Thymus (tissue), 11 donors: Measurements from ENCODE around the gene HOXA9. TPM values are rescaled to one million over a fixed set of nuclear protein-coding genes. Genes with fewer than 3 reads are reported as not detected.

ENCODE experiments used
- DNase-seq, 9 donors: peaks; one replicate each; pipeline ENCODE4 v3.0.0-alpha.2; 2013; ENCODE audit warnings: low spot score in 9 of 9, low read depth in 6 of 9, missing footprints in 1 of 9
- H3K27ac ChIP-seq, 2 donors: one replicate each; pipeline ENCODE4 v1.5.1; 2013; ENCODE audit warnings: control low read depth in 1 of 2, low read depth in 1 of 2, low read length in 1 of 2, mild to moderate bottlenecking in 1 of 2, moderate library complexity in 1 of 2
- H3K27me3 ChIP-seq, 2 donors: one replicate each; pipeline ENCODE4 v1.5.1; 2013; ENCODE audit warnings: low read length in 1 of 2; ENCODE audit not compliant: control insufficient read depth in 2 of 2, insufficient read depth in 1 of 2
- H3K36me3 ChIP-seq, 2 donors: one replicate each; pipeline ENCODE4 v1.5.1; 2013; ENCODE audit warnings: low read length in 1 of 2, mild to moderate bottlenecking in 1 of 2, moderate library complexity in 1 of 2; ENCODE audit not compliant: control insufficient read depth in 2 of 2, insufficient read depth in 2 of 2
- H3K4me1 ChIP-seq, 2 donors: one replicate each; pipeline ENCODE4 v1.5.1; 2013; ENCODE audit warnings: low read length in 2 of 2; ENCODE audit not compliant: control insufficient read depth in 2 of 2, insufficient read depth in 2 of 2
- H3K4me3 ChIP-seq, 2 donors: one replicate each; pipeline ENCODE4 v1.5.1; 2013; ENCODE audit warnings: low read length in 2 of 2, control low read depth in 1 of 2, mild to moderate bottlenecking in 1 of 2
- H3K9me3 ChIP-seq, 2 donors: one replicate each; pipeline ENCODE4 v1.5.1; 2013; ENCODE audit warnings: low read length in 1 of 2, mild to moderate bottlenecking in 1 of 2; ENCODE audit not compliant: control insufficient read depth in 2 of 2, insufficient read depth in 1 of 2
- WGBS: extraction: QIAGEN DNeasy Blood & Tissue Kit; methylation state at CpG from one replicate; pipeline ENCODE4 v1.1.7; 2013; 5-methylcytosine and 5-hydroxymethylcytosine counted together
- polyA plus RNA-seq: library from polyadenylated mRNA; stranded (reverse); fragments of 200-250 nt; gene quantifications from one replicate; pipeline ENCODE4 v1.2.3, GENCODE V29; 2013
- total RNA-seq: library from RNA; stranded (reverse); fragments of 120-200 nt; gene quantifications from one replicate; pipeline ENCODE4 v1.2.4, GENCODE V29; 2013
- donor health status: healthy.

Gene HOXA9
- total and polyA plus RNA-seq, 2 donors: 1.5 to 4.9 TPM

DNA sequence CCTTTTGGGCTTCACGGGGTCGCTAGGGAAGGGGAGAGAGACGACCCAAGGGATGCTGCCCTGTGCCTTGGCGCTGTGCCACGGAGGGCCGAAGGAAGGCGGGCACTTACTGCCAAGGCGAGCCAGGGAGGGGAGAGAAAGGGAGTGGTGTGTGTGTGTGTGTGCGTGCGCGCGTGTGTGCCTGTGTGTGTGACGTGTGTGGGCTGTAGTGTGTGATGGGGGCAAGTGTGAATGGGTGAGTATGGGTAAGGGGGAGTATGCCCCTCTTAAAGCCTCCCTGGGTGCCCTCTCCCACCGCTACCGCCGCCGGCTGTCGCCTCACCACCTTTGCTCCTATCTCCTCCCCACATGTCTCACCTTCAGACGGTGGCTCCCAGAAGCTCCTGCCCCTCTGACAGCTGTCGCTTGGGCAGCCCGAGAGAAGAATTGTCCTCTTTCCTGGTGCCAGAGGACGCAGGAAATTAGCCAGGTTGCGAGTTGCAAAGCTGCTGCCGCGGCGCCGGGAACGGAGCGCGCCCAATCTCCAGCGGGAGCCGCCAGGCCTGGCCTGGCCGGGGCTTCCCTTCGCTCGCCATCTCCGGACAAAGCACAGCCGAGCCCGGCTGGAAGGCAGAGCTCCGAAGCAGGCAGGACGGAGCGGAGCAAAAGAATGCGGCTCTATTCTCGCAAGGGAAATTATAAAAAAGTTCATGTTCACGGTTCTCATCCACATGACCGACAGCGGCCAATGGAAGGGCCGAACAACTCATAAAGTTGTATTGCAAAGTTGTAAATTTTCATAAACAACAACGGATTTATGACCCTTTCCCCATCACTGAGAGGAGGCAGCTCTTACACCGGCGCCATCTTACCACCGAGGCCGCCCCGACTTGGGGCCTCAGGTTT is 13.2 kb downstream of the HOXA9 start, which contains the start of gene HOXA3:
HOXA3 (minus strand) TSS at position 653 of the 885 bp plus-strand sequence. CDS start 41,943 bp downstream, outside the sequence.
- peaks cover 93 to 100% of the 10 kb centered on the region in 2 donors for H3K27me3 ChIP-seq
- peaks cover 27 to 63% of the 10 kb centered on the region in 2 donors for H3K4me1 ChIP-seq
- 2% methylated on average over 53 of the region's 53 CpGs for WGBS

GRCh38 chr7:27151341-27151930 is 13.9 kb downstream of the HOXA9 start:
- Histone ChIP-seq H3K27ac (no peak overlapping the region), H3K9me3 (peaks cover 0 to 53% of the 10 kb centered on the region in 2 donors), H3K4me3 (peak overlapping the region; percentile 26 to 38), H3K27me3 (peaks cover 91 to 100% of the 10 kb centered on the region in 2 donors), H3K36me3 (no peaks in the 10 kb centered on the region), H3K4me1 (peaks cover 24 to 57% of the 10 kb centered on the region in 2 donors)
- WGBS: under 1% methylated on average over 27 of the region's 27 CpGs
- DNase-seq: no peak

More for the DNA sequence above, 13.2 kb downstream of the HOXA9 start, which contains the start of gene HOXA3:
- Histone ChIP-seq H3K36me3 (no peaks in the 10 kb centered on the region), H3K4me3 (peak within 1 kb of the TSS in 1 of 2 donors; percentile 38), H3K9me3 (peaks cover 0 to 51% of the 10 kb centered on the region in 2 donors), H3K27ac (no peak within 1 kb of the TSS)
- DNase-seq: no peak

DNA sequence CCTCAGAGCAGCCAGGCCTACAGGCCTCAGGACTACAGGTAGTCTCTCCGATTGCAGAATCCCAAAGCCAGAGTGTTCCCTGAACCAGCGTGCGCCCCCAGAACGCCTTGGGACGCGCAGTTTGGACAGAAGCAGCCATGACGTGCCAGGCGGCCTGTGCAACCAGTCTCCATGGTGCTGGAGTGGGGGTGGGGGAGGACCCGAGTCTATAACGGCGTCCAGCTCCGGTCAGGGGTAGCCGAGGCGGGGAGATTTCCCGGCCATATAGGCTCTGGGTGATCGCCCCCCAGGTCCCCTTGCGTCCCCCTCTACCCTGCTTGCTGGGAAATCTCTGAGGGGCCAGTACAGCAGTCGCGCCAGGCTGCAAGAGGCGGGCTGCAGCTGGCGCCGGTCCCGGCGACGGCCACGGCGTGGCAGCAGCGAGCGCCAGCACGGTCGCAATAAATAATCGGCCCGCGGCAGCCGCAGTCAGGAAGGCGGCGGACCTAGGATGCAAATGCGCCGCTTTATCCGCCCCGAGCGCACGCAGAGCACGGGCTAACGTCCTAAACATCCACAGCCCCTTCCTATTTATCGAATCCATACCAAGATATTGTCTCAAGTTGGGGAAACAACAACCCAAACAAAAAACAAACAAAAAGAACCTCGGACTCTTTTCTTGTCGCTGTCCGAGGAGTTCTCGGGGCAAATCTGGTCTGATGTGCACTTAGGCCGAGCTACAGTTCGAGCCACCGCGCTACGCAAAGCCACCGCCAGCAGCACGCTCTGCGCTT is 14.6 kb downstream of the HOXA9 start:
- WGBS: under 1% methylated on average over 58 of the region's 58 CpGs
- DNase-seq: peak in 3 of 9 donors; percentile 56 to 78 (median 70)
- Histone ChIP-seq H3K4me3 (peak overlapping the region; percentile 26 to 38), H3K27ac (no peak overlapping the region), H3K9me3 (peaks cover 0 to 51% of the 10 kb centered on the region in 2 donors), H3K36me3 (no peaks in the 10 kb centered on the region), H3K27me3 (peaks cover 86 to 100% of the 10 kb centered on the region in 2 donors), H3K4me1 (peaks cover 24 to 51% of the 10 kb centered on the region in 2 donors)

- no peak for DNase-seq
- H3K4me3 ChIP-seq: peak overlapping the region; percentile 22 to 38
- peaks cover 81 to 100% of the 10 kb centered on the region in 2 donors for H3K27me3 ChIP-seq
- no peaks in the 10 kb centered on the region for H3K36me3 ChIP-seq
- H3K9me3 ChIP-seq: peaks cover 0 to 50% of the 10 kb centered on the region in 2 donors
- WGBS: 16% methylated on average over 13 of the region's 13 CpGs
- no peak overlapping the region for H3K27ac ChIP-seq
- H3K4me1 ChIP-seq: peaks cover 18 to 43% of the 10 kb centered on the region in 2 donors
Measured at GRCh38 chr7:27149842-27150567, 15.3 kb downstream of the HOXA9 start.

GRCh38 chr7:27148756-27149641 is 16.3 kb downstream of the HOXA9 start:
- H3K4me3 ChIP-seq: no peak overlapping the region
- 25% methylated on average over 30 of the region's 30 CpGs for WGBS
- no peak overlapping the region for H3K27ac ChIP-seq
- DNase-seq: no peak
- no peaks in the 10 kb centered on the region for H3K36me3 ChIP-seq
- peaks cover 74 to 100% of the 10 kb centered on the region in 2 donors for H3K27me3 ChIP-seq
- H3K4me1 ChIP-seq: peaks cover 16 to 39% of the 10 kb centered on the region in 2 donors
- peaks cover 0 to 54% of the 10 kb centered on the region in 2 donors for H3K9me3 ChIP-seq

- H3K27me3 ChIP-seq: peaks cover 66 to 100% of the 10 kb centered on the region in 2 donors
- H3K27ac ChIP-seq: no peak overlapping the region
- no peaks in the 10 kb centered on the region for H3K36me3 ChIP-seq
- H3K4me3 ChIP-seq: peak overlapping the region in 1 of 2 donors; percentile 17
- peaks cover 2 to 54% of the 10 kb centered on the region in 2 donors for H3K9me3 ChIP-seq
- 9% methylated on average over 28 of the region's 28 CpGs for WGBS
- peaks cover 16 to 39% of the 10 kb centered on the region in 2 donors for H3K4me1 ChIP-seq
- DNase-seq: no peak
Measured at GRCh38 chr7:27148031-27148755, 17.1 kb downstream of the HOXA9 start.

- 28% methylated on average over 63 of the region's 63 CpGs for WGBS
- no peak for DNase-seq
- no peaks in the 10 kb centered on the region for H3K36me3 ChIP-seq
- H3K9me3 ChIP-seq: peaks cover 2 to 50% of the 10 kb centered on the region in 2 donors
- no peak within 1 kb of the TSS for H3K27ac ChIP-seq
- peaks cover 15 to 38% of the 10 kb centered on the region in 2 donors for H3K4me1 ChIP-seq
- H3K27me3 ChIP-seq: peaks cover 58 to 100% of the 10 kb centered on the region in 2 donors
- H3K4me3 ChIP-seq: peak within 1 kb of the TSS in 1 of 2 donors; percentile 17
Measured at GRCh38 chr7:27147199-27148030, 17.9 kb downstream of the HOXA9 start, which contains the start of gene HOXA6. Gene HOXA6 (minus strand): TSS chr7:27147774. CDS start chr7:27147749, 25 bp downstream.
